VCaP (cell line): ENCODE measurements around the gene ALLC.
A peak's percentile ranks its signal among the peaks of the same experiment; 100 is the strongest.

ENCODE experiments used
- H3K27ac ChIP-seq: fragments of 450-650 bp; 2 replicates; pipeline ENCODE4 v1.5.1; 2017
- CTCF ChIP-seq: fragments of 450-650 bp; conservative IDR thresholded peaks from 2 replicates; pipeline ENCODE4 v1.5.1; 2017; ENCODE audit warnings: mild to moderate bottlenecking, moderate library complexity

The ALLC gene

GRCh38 chr2:3681625-3682024 is 23.6 kb downstream of the ALLC start:
- no peak overlapping the region for H3K27ac ChIP-seq
- TF ChIP-seq CTCF, result no peak

GRCh38 chr2:3682811-3683210 is 24.8 kb downstream of the ALLC start:
- TF ChIP-seq CTCF, result no peak
- no peak overlapping the region for H3K27ac ChIP-seq

- no peak overlapping the region for H3K27ac ChIP-seq
- 0 out of 2 replicates have a peak, but pooled peaks have one; percentile 15 for TF ChIP-seq CTCF
Measured at GRCh38 chr2:3683748-3684454, 25.9 kb downstream of the ALLC start.

- no peak overlapping the region for H3K27ac ChIP-seq
- TF ChIP-seq CTCF, result no peak
Measured at GRCh38 chr2:3689998-3690748, 32.2 kb downstream of the ALLC start.

- no peak overlapping the region for H3K27ac ChIP-seq
- peak; percentile 81 for TF ChIP-seq CTCF
Measured at GRCh38 chr2:3692375-3692774, 34.4 kb downstream of the ALLC start.

- no peak for TF ChIP-seq CTCF
- no peak overlapping the region for H3K27ac ChIP-seq
Measured at GRCh38 chr2:3696545-3696944, 38.5 kb downstream of the ALLC start.

- H3K27ac ChIP-seq, result no peak overlapping the region
- no peak for TF ChIP-seq CTCF
Measured at GRCh38 chr2:3701071-3701470, 43.1 kb downstream of the ALLC start.
